Amniotic epithelial cell (primary cell): ENCODE results near the gene KHDC3L.

ENCODE experiments used
- DNase-seq: peaks from one replicate; pipeline ENCODE4 v3.0.0-alpha.2; 2010; ENCODE audit warnings: low read depth

Gene KHDC3L

DNA sequence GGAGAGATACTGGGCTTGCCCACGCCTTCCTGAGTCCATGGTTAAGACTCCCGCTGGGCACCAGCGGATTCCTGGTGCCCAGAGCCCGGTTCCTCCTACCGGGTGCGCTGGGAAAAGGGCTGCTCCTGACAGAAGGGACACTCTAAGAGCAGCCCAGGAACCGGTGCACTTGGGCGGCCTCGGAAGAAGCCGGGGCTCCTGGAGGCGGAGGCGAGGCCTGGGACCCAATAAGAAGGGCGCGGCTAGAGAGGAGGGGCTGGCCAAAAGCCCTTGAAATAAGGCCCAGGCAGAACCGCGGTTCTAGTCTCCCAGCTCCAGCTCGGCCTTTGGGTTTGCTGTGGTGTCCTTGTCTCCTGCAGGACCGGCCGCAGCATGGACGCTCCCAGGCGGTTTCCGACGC is at the start of gene KHDC3L:
KHDC3L (plus strand) TSS at position 301 of the 400 bp plus-strand sequence; CDS start at position 373, 72 bp downstream.
- DNase-seq: no peak

DNA sequence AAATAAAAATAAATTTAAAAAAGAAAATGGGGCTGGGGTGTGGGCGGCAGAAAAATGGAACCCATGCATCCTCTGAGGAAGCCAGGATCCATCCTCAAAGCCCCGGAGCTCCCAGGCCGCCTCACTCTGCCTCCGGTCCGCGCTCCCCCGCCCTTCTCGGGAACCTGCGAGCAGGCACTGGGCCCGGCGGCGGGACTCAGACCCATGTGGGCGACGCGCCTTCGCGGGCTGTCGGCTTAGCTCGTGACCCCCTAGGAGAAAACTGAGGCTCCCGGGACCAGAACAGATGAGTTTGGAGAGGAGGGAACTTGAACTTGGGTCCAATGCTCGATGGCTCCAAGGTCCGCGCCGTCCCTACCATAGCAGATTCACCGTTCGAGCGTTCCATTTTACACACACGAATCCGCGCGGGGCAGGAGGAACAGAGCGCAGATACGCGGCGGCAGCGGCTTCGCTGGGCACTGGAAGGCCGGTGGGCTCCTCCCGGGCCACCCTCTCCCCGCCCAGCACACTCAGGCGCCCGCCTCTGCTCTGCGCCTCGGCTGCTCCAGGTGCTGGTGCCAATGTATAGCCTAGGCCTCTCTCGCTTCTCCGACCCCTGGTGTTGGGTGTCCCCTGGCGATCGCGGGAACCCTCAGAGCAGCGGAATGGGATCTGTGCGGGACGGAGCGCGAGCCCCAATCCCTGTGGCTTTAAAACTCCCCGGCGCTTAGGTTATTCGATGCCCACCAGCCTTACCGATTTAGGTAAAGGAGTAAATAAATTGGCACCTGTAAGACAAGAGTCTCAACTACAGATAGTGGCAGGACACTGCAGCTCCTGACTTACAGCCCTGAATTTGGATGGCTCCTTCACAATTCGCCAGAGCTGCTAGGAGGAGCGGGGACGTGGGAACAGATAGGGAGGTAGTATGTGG is 47.6 kb upstream of the KHDC3L start:
- no peak for DNase-seq

GRCh38 chr6:73323323-73323722 is 39.1 kb upstream of the KHDC3L start:
- DNase-seq: no peak

DNA sequence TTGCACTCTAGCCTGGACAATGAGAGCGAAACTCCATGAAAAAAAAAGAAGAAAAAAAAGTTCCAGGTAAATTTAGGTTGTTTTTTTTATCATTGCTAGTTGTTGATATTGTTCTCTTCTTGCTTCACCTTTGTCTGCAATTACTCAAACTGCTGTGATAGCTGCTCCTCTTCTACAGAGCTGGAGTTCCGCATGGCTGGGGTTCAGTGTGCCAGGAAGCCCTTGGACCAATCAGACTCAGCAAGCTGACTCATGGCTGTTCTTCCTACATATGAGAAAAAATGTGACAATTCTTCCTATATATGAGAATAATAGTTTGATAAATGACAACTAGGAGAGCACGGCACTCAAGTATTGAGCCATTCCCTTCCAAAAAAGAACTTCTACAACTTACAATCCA is 36.8 kb upstream of the KHDC3L start:
- no peak for DNase-seq

DNA sequence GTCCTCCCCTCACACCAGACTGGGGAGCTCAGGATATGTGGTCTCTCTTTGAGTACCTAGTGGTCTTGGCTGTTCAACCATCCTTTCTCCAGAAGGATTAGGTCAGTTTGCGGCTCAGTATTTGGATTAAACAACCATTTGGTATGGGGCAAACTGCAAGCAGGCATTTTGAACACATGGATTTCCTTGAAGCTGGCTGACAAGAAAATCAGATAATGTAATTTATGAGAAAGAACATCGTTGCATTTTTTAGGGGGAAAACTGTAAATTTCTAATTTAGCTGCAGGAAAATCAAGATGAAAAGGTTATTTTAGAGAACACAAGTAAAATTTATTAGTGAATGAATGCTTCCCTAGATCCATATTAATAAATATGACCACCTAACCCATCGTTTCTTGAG is 33.7 kb upstream of the KHDC3L start:
- DNase-seq: no peak

DNA sequence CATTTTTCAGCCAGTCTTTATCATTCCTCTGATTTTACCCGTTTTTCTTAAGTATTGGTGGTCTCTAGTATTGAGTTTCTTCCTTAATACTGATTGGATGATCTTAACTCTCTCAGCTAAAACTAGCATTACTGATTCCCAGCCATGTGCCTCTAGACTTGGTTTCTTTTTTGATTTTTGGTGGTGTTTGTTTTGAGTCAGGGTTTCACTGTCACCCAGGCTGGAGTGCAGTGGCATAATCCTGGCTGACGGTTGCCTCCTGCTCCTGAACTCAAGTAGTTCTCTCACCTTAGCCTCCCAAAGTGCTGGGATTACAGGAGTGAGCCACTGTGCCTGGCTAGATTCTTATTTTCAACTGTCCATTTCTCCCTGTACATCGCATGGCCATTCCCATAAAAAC is 33.3 kb upstream of the KHDC3L start:
- no peak for DNase-seq

- DNase-seq: no peak
These were observed 23.1 kb upstream of the KHDC3L start for GRCh38 chr6:73339340-73339739.

- DNase-seq: peak; percentile 38
These were observed 22.4 kb upstream of the KHDC3L start for GRCh38 chr6:73340048-73340447.

GRCh38 chr6:73341335-73341734 is 21.1 kb upstream of the KHDC3L start:
- DNase-seq: no peak

DNA sequence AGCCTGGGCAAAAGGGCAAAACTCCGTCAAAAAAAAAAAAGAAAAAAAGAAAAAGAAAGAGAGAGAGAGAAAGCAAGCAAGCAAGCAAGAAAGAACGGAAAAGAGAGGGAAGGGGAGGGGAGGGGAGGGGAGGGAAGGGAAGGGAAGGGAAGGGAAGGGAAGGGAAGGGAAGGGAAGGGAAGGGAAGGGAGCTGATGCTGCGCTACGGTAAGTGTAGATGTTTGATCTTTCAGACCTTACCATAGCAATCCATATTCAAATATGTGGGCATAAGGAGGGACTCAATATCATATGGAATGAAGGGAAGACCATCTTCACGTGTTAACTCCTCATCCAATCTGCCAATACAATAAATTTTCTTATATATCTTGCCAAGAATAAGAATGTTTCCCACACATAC is 20.3 kb upstream of the KHDC3L start:
- no peak for DNase-seq

GRCh38 chr6:73343164-73343563 is 19.3 kb upstream of the KHDC3L start:
- DNase-seq: no peak

DNA sequence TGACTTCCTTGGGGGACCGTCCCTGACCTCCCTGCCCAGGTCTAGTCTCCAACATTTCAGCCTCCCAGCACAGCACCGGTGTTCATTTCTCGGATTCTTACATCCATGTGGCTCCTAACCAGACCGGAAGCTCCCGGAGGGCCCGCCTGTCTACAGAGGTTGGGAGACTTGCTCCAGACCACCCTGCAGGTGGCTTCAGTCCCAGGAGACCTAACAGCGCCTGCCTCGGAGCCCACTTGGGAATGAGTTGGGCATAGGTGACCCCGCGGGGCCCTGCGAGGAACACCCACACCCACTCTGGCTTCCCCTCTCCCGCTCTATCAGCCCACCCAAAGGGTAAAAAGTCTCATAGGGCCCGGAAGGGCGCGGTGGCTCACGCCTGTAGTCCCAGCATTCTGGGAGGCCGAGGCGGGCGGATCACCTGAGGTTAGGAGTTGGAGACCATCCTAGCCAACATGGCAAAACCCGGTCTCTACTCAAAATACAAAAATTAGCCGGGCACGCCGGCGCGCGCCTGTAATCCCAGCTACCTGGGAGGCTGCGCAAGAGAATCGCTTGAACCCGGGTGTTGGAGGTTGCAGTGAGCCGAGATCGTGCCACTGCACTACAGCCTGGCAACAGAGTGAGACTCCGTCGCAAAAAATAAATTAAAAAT is 13.8 kb upstream of the KHDC3L start:
- no peak for DNase-seq

- DNase-seq: no peak
These were observed 13.1 kb upstream of the KHDC3L start for GRCh38 chr6:73349311-73349710.

GRCh38 chr6:73353636-73354593 is 8.5 kb upstream of the KHDC3L start, which contains the start of gene DPPA5:
Gene DPPA5, minus strand, starts transcription at chr6:73354276. Its CDS starts 51 bp downstream, at chr6:73354225.
- DNase-seq: no peak

- no peak for DNase-seq
These were observed 545 bp downstream of the KHDC3L start for GRCh38 chr6:73362869-73363536.

DNA sequence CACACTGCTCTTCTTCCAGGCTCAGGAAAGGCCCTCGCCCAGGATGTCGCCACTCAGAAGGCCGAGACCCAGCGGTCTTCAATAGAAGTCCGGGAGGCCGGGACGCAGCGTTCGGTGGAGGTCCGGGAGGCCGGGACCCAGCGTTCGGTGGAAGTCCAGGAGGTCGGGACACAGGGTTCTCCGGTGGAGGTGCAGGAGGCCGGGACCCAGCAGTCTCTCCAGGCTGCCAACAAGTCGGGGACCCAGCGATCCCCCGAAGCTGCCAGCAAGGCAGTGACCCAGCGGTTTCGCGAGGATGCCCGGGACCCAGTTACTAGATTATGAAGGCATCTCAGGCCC is 1.0 kb downstream of the KHDC3L start:
- DNase-seq: no peak

DNA sequence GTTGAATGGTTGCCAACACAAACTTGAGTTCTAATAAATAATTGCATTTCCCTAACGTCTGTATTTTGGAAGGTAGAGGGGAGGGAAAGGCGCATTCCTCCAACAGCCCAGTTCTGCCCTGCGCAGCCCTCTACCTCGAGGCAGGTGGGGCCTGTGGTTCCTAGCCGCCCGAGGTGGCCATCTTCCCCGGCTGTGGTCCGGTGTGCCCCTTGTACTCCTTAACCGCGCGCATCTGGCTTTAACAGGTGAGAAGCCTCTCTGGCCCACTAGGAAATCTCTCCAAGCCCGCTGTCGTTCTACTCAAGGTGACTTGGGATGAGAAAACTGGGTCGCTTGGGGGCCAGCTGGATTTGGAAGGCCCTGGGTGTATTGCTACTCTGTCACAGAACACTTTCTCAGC is 1.7 kb downstream of the KHDC3L start:
- DNase-seq: no peak

GRCh38 chr6:73364549-73364948 is 2.1 kb downstream of the KHDC3L start:
- no peak for DNase-seq

DNA sequence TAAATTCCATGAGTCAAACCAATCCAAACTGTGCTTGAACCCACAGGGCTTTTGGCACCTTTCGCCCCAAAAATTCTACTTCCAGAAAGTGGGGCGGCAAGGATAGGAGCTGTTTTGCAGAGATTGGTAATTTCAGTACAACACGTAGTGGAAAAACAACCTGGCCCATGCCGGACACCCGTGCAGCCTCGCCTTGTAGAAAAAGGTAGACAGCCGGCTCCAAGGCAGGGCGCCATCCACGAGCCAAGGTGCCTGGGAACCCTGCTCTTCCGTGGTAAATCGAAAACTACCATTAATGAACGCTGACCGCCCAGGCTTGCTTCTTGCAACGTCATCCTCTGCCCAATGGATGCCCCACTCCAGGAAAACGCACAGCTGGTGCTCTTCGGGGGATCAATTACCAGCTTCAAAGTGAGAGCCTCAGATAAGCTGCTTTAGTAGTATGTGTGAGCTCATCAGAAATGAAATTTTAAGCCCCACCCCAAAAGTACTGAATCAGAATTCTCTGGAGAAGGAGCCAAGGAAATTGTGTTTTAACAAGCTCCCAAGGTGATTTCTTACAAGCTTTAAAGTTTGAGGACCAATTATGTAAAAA is 5.4 kb downstream of the KHDC3L start:
- no peak for DNase-seq

DNA sequence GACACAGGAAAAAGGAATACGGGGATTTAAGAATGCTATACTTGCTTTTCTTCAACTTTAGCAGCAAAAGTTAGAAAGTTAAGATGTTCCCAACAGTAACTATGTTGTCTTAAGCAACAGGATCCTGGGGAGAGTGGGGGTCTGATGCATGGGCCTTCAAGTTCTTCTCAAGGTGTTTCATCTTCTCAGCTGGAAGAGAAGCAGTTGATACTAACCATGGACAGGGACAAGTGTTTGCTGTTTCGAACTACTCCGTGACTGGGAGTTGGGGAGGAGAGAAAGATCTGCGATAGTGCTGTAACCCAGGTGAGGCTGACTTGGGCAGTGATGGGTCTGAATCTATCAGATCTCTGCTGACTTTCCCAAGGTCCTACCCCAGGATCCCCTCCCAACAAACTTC is 6.2 kb downstream of the KHDC3L start:
- DNase-seq: no peak

GRCh38 chr6:73369157-73369556 is 6.7 kb downstream of the KHDC3L start:
- DNase-seq: no peak
